GM13976 (cell line): ENCODE data around the gene ACAA2.

Source experiments
- DNase-seq: peaks from one replicate; pipeline ENCODE4 v3.0.0; 2012; ENCODE audit warnings: low spot score
- CTCF ChIP-seq: IDR thresholded peaks from 2 replicates; pipeline ENCODE4 v1.5.1; 2012; ENCODE audit warnings: borderline replicate concordance, mild to moderate bottlenecking; ENCODE audit not compliant: insufficient read depth; ENCODE audit errors: extremely low read depth, missing control alignments, control extremely low read depth
- in situ Hi-C: fragments of 300-500 bp; cut with MboI; formaldehyde crosslinking; loops from one replicate; pipeline ENCODE4 v1.12.0; 2022; ENCODE audit warnings: low sequenced_read_pairs, mixed read lengths, inconsistent platforms; ENCODE audit not compliant: unreplicated experiment

Gene ACAA2

DNA sequence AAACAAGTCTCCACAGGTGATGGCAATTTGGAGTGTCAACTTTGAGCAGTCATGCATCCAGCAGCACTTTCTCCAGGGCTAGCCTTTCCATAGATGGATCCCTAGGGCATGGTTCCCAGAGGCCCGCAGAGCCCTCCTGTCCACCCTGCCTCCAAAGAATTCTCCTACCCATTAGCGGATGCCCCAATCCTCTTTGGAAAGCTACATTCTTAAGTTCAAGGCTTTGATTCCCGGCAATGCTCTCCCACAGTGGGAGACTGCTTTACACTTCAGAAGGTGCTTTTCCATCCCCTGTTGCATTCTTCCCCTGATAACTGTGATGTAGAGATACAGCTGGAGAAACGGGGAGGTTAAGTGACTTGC lies 61.3 kb downstream of the ACAA2 start:
- no peak for DNase-seq
- TF ChIP-seq CTCF: no peak
- in situ Hi-C loops: no loop called here

GRCh38 chr18:49751427-49752094 lies 61.8 kb downstream of the ACAA2 start:
- DNase-seq: no peak
- TF ChIP-seq CTCF: no peak
- in situ Hi-C loops: no loop called here

- in situ Hi-C loops: no loop called here
- TF ChIP-seq CTCF: no peak
- DNase-seq: no peak
Observed at GRCh38 chr18:49749563-49749962, 63.8 kb downstream of the ACAA2 start.

- in situ Hi-C loops: no loop called here
- TF ChIP-seq CTCF: no peak
- DNase-seq: no peak
Observed at GRCh38 chr18:49747876-49748275, 65.5 kb downstream of the ACAA2 start.

- no peak for TF ChIP-seq CTCF
- in situ Hi-C loops: no loop called here
- DNase-seq: no peak
Observed at GRCh38 chr18:49745045-49746014, 68.0 kb downstream of the ACAA2 start.

DNA sequence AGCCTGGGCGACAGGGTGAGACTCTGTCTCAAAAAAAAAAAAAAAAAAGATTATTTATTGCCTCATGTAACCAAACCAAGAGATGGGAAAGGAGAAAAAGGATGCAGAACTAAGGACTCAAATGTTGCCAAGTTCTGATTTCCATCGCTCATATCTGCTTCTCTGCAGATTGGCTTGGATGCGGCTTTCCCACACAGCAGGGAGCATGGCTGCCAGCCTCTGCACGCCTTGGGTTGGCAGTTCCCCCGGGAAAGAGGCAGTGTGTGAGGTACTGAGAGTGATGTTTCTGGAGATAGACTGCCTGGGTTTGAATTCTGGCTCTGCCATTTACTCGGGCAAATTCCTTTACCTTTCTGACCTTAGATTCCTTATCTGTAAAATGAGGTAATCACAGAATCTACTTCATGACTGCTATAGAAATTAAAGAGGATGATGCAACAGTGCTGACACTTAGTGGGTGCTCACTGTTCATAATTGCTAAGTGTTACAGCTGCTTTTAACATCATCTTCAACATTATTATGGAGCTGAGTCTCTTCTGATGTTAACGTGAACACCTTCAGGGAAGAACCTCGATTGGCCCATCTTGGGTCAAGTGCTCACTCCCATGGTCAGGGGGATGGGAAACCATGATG lies 68.8 kb downstream of the ACAA2 start:
- TF ChIP-seq CTCF: no peak
- DNase-seq: no peak
- in situ Hi-C loops: no loop called here
